ENCODE measurements around the gene TRIOBP. TPM values are rescaled to one million over a fixed set of nuclear protein-coding genes. Genes with fewer than 3 reads are reported as not detected.
A peak's percentile ranks its signal among the peaks of the same experiment; 100 is the strongest.

TRIOBP gene
- total RNA-seq, 1 donor from 2014 or later: 15.7 TPM

DNA sequence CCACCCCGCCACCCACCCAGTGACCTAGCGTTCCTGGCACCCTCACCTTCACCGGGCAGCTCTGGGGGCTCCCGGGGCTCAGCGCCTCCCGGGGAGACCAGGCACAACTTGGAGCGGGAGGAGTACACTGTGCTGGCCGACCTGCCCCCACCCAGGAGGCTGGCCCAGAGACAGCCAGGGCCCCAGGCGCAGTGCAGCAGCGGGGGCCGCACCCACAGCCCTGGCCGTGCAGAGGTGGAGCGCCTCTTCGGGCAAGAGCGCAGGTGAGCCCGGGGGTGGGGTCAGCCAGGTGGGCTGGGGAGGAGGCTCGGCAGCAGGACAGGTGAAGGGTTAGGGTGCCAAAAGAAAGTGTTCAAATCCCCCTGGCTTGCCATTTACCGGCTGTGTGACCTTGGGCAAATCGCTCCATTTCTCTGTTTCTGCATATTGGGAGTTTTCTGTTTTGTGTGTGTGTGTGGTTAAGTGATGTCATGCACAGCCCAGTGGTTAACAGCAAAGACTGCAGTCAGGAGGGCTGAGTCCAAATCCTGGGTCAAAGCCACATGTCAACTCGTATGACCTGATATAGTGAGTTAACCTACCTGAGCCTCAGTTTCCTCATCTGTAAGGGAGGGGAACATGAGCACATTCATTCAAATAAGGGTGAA lies 29.5 kb downstream of the TRIOBP start:
- ATAC-seq (peak; percentile 70), DNase-seq (ENCODE audit: low spot score) (no peak)

DNA sequence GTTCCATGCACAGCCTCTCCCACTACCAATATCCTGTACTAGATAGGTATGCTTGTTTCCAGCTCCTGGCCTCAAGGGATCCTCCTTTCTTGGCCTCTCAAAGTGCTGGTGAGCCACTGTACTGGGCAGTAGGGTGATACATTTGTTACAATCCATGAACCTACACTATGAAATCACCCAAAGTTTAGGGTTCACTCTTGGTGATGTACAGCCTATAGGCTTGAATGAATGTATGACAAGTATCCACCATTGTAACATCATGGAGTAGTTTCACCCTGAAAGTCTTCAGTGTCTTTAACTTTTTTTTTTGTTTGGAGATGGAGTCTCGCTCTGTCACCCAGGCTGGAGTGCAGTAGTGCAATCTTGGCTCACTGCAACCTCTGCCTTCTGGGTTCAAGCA lies 31.8 kb downstream of the TRIOBP start:
- ATAC-seq (no peak), DNase-seq (ENCODE audit: low spot score) (no peak)

DNA sequence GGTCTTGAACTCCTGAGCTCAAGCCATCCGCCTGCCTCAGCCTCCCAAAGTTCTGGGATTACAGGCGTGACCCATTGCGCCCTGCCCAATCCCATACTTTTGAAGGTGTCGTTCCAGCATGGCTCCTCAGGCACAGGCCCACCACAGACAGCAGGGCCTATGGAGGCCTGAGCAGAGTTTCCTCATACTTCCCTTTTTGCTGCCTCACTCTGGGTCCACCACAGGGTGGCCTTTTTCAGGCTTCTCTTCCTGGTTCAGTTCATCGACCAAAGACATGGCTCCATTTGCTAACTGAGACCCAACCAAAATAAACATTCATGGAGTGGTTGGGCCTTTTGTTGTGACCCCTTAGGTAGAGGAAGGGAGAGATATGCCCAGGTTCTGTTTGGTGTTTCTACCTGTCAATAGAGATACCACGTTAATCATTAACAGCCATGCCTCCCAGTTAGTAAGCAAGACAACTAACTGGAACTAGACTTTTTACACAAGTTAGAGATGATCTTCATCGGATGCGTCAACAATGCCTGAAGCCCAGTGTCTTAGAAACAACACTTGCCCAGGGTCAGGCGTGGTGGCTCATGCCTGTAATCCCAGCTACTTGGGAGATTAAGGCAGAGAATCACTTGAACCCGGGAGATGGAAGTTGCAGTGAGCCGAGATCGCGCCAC lies 35.1 kb downstream of the TRIOBP start:
- ATAC-seq (peak; percentile 71), DNase-seq (ENCODE audit: low spot score) (no peak)

DNA sequence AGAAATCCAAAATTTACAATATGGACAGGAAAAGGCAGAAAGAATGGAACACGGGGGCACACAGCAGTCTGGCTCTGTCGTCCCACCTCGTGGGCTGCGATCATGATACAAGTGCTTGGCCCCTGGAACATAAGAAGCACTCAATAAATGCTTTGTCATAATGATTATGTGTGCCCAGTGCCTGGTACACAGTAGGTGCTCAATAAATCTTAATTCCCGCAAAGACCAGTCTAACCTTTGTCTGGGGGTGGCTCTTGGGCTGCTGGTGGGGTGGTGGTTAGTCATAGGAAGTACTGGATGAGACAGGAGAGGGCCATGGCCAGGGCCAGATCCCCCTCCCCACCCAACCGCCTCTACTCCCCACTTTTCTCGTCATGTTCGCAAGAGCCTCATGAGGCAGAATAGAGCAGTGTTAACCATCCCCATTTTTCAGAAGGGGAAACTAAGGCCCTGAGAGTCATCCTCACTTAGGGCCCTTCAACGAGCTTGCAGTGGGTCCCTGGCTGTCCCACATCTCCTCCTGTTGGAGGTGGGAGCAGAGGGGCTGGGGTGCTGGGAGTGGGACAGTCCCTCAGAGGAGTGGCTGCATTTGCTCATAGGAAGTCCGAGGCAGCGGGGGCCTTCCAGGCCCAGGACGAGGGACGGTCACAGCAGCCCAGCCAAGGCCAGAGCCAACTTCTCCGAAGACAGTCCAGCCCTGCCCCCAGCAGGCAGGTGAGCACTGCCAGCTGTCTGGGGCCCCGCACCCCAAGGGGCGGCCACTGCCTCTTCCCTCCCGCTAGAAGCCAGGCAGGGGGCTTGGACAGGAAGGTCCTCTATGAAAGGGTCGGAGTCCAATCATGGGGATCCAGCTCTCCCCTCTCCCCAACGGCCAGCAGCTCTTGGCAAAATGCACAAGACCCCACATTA lies 36.1 kb downstream of the TRIOBP start:
- DNase-seq (ENCODE audit: low spot score): no peak
- no peak for ATAC-seq

DNA sequence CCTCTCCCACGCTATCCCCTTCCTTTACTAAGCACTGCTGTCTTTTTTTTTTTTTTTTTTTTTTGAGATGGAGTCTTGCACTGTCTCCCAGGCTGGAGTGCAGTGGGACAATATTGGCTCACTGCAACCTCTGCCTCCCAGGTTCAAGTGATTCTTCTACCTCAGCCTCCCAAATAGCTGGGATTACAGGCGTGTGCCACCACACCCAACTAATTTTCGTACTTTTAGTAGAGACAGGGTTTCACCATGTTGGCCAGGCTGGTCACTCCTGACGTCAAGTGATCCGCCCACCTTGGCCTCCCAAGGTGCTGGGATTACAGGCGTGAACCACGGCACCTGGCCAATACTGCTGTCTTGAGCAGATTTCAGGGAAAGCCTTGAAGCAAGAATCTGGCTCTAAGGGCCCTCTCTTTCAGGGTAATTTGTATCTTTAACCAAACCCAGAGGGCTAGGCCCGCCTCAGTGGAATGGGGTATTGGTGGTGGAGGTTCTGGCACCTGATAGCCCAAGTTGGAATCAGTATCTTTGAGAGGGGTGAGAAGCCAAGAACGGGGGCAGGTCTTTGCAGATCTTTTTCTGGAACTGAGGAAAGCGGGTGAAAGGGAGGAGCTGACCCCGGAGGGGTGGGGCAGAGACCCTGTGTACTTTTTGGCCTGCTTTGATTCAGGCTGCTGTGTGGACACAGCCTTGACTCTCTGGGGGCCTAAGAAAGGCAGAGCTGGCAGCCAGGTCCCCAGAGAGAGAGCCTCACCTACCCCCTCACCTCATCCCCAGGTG lies 37.0 kb downstream of the TRIOBP start:
- DNase-seq (ENCODE audit: low spot score): no peak
- ATAC-seq: no peak

DNA sequence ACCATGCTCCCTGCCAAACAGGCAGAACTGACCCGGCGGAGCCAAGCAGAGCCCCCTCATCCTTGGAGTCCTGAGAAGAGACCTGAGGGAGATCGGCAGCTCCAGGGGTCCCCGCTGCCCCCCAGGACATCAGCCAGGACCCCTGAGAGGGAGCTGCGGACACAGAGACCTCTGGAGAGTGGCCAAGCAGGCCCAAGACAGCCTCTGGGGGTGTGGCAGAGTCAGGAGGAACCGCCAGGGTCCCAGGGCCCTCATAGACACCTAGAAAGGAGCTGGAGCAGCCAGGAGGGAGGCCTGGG lies 37.5 kb downstream of the TRIOBP start:
- ATAC-seq (no peak), DNase-seq (ENCODE audit: low spot score) (no peak)

DNA sequence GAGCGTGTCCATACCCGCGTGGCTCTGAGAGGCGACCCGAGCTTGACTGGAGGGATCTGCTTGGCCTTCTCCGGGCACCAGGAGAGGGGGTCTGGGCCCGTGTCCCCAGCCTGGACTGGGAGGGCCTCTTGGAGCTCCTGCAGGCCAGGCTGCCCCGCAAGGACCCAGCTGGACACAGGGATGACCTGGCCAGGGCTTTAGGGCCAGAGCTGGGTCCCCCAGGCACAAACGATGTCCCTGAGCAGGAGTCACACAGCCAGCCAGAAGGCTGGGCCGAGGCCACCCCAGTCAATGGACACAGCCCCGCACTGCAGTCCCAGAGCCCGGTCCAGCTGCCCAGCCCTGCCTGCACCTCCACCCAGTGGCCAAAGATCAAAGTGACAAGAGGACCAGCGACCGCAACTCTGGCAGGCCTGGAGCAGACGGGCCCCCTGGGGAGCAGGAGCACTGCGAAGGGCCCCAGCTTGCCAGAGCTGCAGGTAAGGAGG lies 38.2 kb downstream of the TRIOBP start:
- peak; percentile 81 for DNase-seq (ENCODE audit: low spot score)
- peak; percentile 86 for ATAC-seq

DNA sequence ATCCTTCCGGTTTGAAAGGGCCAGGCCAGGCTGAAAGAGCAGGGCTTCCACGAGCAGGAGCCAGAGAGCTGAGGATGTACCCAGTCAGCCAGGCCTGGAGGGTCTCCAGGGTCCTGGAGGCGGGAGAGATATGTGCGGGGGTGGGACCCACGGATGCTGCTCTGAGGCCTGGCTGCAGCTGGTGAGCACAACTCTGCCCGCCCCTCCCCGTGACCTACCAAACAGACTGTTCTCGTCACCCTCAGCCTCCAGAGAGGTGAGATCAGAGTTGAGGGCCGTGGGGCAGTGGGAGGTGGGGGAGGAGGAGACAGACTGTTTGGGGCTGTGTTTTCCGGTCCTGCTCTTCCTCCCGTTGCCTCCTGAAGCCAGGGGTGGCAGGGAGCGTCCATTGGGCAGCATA lies 42.2 kb downstream of the TRIOBP start:
- ATAC-seq (no peak), DNase-seq (ENCODE audit: low spot score) (no peak)

DNA sequence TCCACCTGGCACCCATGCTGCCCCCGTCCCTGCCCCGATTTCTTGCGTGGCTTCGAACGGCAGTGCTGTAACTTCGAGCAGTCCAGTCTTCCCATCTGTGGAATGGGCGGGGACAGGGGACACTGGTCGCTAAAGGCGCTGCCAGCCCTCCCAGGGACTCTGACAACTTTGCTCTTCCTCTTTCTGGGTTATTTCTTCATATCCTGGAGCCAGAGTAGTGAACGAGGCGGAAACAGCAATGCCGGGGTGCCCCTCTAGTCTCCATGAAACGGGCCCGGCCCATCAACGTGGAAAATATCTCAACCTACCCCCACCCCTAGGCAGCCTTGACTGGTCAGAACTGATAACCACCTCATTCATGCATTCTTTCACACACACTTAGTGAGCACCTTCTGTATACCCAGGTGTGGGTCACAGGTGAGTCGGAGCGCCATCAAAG lies 42.8 kb downstream of the TRIOBP start:
- no peak for DNase-seq (ENCODE audit: low spot score)
- no peak for ATAC-seq

DNA sequence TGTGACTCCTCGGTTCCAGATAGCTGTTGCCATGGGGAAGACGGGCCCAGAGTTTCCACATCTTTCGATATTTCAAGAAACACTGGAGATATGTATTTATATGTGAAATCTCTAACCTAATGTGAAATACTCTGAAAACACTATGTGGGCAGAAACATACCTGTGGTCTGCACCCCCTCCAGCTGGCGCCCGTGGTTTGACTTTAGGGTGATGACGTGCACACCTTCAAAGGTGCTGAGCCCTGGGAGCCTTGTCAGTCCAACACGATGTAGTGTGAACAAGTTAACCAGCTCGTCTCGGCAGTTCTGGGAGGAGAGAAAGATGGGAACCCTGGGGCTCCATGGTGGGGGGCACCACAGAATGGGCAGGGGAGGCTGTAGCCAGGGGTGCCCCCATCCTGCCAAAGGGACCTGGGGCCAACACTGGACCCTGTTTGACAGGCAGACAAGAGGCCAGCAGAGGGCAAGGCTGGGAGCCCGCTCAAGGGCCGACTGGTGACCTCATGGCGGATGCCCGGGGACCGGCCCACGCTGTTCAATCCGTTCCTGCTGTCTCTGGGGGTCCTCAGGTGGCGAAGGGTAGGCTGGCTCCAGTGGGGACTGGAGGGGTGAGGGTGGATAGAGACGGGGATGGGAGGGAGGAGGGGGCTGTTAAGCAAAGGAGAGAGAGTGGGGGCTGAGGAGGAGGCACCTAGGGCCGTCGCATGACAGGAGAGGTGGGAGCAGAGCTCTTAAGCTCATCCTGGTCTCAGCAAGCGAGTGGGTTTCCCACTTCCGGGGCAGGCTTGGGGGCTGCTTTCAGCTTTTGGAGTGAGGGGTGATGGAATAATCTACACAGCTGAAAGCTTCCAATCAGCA lies 43.8 kb downstream of the TRIOBP start:
- DNase-seq (ENCODE audit: low spot score): no peak
- no peak for ATAC-seq

DNA sequence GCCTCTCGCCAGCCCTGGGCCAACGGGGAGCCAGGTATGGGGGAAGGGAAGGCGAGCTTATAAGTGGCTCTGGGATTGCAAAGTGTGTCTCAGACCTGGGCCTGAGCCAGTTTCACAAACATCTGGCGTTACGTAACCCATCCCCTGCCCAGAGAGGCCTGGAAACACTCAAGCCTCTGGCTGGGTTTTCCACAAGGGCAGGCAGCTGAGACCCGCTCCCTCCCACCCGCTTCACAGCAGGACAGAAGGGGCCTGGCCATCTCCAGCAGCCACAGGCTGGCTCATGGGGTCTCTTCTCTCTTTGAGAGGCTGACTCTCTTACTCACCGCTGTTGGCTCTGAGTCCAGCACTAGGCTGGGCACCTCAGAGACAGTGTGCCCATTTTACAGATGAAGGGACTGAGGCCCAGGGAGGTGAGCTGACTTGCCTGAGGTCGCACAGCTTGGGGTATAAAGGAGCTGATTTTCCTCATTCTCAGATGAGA lies 44.5 kb downstream of the TRIOBP start:
- peak; percentile 91 for DNase-seq (ENCODE audit: low spot score)
- ATAC-seq: peak; percentile 66

DNA sequence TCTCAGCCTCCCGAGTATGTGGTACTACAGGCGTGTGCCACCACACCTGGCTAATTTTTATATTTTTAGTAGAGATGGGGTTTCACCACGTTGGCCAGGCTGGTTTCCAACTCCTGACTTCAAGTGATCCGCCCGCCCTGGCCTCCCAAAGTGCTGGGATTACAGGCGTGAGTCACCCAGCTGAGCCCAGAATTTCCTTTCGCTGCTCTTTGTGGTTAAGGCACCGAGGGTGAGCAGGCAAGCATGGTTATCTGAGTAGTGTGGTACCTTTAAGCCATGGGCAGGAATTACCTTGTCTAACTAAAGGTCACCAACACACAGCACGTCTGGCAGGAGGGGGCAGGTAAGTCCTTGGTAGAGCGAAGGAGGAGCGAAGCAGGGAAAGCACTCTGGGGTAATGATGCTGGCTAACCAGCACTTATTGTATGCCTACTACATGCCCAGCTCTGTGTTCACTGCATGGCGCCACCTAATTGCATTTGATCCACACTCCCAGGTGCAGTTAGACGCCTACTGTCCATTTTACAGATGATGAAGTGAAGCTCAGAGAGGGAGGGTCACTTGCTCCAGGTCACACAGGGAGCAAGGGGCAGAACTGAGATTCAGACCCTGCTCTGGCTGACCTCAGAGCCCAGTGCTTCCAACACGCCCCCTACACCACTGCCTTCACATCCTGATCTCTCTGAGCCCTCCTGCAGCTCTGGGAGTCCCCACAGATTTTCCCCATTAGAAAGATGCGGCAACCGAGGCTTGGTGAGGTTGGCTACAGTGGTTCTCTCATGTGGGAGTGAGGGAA lies 45.7 kb downstream of the TRIOBP start:
- DNase-seq (ENCODE audit: low spot score) (no peak), ATAC-seq (no peak)

DNA sequence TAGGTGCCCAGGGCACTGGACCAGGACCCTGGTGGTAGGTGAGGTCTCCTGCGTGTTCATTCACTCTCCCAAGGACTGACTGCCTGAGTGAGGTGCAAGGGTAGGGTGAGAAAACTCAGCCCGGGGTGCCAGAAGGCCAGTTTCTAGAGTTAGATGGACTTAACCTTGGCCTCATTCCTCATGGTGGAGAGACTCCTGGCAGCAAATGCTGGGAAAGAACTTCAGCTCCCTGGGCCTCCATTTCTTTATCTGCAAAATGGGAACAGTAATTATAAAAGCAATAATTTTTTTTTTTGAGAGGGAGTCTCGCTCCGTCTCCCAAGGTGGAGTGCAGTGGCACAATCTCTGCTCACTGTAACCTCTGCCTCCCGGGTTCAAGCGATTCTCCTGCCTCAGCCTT lies 47.7 kb downstream of the TRIOBP start:
- ATAC-seq (no peak), DNase-seq (ENCODE audit: low spot score) (no peak)

DNA sequence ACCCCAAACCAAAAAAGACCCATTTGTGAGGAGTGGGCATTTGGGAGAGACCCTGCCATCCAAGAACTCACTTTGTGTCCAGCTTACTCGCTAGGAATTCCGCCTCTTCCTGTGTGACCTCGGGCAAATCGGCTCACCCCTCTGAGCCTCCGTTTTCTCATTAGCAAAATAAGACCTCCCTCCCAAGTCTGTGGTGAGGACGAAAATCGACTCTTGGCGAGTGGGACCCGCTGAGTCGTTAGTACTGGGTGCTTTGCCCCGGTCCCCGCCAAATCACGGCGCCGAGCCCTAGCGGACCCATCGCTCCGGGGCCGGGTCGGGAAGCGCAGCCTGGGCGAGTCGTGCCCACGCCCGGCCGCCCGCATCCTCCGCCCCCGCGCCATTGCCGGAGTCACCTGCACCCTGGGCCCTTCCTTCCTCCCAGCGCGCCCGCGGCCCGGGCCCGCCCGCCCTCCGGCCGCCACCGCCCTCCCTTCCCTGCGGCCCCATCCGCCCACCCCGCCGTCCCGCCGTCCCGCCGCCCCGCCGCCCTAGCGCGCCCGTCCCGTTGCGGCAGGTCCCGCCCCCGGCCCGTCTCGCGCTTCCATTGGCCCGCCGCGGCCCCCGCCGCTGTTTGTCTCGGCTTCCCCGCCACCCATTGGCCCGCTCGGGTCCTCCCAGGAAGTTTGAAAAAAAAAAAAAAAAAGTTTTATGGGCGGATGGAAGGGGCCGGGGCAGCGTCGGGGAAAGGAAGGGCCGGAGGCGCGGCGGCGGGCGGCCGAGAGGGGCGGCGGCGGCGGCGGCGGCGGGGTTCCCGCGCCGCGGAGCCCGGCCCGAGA lies 48.9 kb downstream of the TRIOBP start:
- ATAC-seq: peak; percentile 86
- peak; percentile 92 for DNase-seq (ENCODE audit: low spot score)

DNA sequence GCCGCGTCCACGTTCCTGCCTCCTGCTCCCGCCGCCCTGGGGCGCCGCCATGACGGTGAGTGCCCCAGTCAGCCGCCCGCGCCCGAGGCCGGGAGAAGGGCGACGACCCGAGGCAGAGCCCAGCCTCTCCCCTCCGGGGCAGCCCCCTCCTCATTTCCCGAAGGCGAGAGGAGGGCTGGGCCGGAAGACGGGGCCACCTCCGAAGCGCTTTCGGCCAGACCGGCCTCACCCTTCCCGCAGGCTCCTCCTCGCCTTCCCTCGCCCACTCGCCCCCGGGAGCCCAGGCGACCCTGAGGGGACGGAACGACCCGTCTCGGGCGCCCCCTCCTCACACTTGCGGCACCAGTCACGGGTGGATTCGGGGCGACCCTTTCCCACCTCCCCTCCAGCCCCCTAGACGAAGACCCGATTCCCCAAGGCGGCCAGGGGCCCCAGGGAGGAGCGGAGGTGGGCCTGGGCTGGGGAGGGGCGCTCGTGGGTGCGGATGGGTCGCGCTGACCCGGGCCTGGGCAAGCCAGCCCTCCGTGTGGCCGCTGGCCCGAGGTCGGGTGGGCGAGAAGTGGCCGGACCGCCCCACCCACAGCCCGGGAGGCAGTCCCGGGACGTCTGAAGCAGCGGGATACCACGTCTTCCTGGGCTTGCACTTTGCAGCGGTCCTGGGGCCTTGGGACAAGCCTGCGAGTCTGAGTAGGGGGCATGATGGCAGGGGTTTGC lies 49.7 kb downstream of the TRIOBP start:
- ATAC-seq: no peak
- no peak for DNase-seq (ENCODE audit: low spot score)

DNA sequence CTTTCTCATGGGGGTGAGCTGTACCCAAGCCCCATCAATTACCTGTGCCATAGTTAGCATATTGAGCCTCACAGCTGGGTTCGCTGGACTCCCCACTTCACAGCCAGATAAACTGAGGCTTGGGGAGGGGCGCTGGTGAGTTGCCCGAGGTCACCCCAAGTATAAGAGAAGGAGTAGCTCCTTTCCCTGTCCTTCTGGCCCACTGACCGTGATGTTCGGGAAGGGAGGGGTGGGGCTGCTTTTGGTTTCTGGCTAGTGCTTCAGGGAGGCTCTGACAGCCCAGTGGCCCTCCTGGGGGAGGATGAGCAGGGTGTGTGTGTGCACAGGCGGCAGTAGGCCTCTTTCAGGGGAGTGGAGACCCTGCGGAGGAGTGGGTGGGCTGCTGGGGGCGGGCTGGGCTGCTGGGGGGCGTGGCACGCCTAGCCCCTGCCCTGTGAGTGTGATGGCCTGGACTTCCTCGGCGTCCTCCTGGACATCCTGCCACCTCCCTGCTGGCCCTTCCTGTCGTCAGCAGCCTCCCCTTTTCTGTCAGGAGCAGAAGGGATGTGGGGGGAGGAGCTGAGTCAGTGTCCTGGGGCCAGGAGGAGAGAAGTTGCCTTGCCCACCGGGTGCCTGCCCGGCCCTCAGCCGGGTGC lies 50.3 kb downstream of the TRIOBP start:
- DNase-seq (ENCODE audit: low spot score) (no peak), ATAC-seq (peak; percentile 4)

DNA sequence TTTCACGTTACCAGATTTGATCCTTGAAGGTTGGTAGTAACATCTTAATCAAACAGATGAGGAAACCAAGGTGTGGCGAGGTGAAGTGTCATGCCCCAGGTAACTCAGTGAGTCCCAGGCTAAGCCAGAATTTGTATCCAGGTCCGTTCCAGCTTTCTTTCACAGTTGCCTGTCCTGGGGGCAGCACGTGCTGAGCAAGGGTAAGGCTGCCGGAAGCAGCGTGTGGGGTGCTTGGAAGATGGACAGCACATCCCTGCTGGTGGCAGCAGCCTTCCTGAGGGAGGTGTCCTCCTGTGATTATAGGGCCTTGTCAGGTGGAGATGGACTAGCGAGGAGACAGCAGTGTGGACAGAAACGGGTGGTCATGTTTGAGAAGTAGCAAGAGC lies 50.9 kb downstream of the TRIOBP start:
- ATAC-seq (no peak), DNase-seq (ENCODE audit: low spot score) (no peak)
